SU-DHL-6 (cell line): Measurements from ENCODE around the gene SLC14A1.

Experiments
- H2AFZ ChIP-seq: fragments of 200-600 bp; sonication (generic); 2 replicates; pipeline ENCODE4 v1.6.1; 2014; ENCODE audit warnings: low read depth, mild to moderate bottlenecking, moderate library complexity, mixed read lengths, antibody characterized with exemption, low read length; ENCODE audit not compliant: severe bottlenecking
- H3F3A ChIP-seq: fragments of 200-600 bp; shearing (Covaris generic); 2 replicates; pipeline ENCODE4 v1.6.0; 2016; ENCODE audit warnings: antibody characterized with exemption, mild to moderate bottlenecking; ENCODE audit not compliant: insufficient read depth
- H3K27ac ChIP-seq: fragments of 200-600 bp; sonication (generic); 2 replicates; pipeline ENCODE4 v1.5.1; 2016; ENCODE audit warnings: low read depth, mild to moderate bottlenecking, low read length, moderate library complexity, mixed read lengths
- H3K27me3 ChIP-seq: fragments of 200-600 bp; sonication (generic), shearing (Covaris generic); 2 replicates; pipeline ENCODE4 v1.6.0; 2014; ENCODE audit warnings: mild to moderate bottlenecking, low read length
- H3K36me3 ChIP-seq: fragments of 200-600 bp; sonication (generic); 2 replicates; pipeline ENCODE4 v1.6.1; 2014; ENCODE audit warnings: mild to moderate bottlenecking, low read length, mixed read lengths
- H3K4me2 ChIP-seq: fragments of 300-600, 200-600 bp; shearing (Covaris generic), sonication (generic); 2 replicates; pipeline ENCODE4 v1.6.0; 2014; ENCODE audit warnings: low read length, low read depth, mild to moderate bottlenecking; ENCODE audit not compliant: poor library complexity, severe bottlenecking
- H3K4me3 ChIP-seq: fragments of 200-600 bp; sonication (generic); 2 replicates; pipeline ENCODE4 v1.5.1; 2014; ENCODE audit warnings: antibody characterized with exemption, low read length, mild to moderate bottlenecking, mixed read lengths; ENCODE audit not compliant: insufficient read depth, poor library complexity, severe bottlenecking
- H3K79me2 ChIP-seq: fragments of 200-600 bp; sonication (generic); 2 replicates; pipeline ENCODE4 v1.6.1; 2014; ENCODE audit warnings: mild to moderate bottlenecking, low read length, moderate library complexity; ENCODE audit not compliant: insufficient read depth
- H3K9ac ChIP-seq: fragments of 200-600 bp; sonication (generic); 2 replicates; pipeline ENCODE4 v1.7.0; 2014; ENCODE audit warnings: mild to moderate bottlenecking, low read length
- H3K9me2 ChIP-seq: fragments of 200-600 bp; sonication (generic); replicated peaks from 2 replicates; pipeline ENCODE4 v1.6.1; 2014; ENCODE audit warnings: low read length; ENCODE audit not compliant: insufficient read depth
- H3K9me3 ChIP-seq: fragments of 200-600 bp; sonication (generic); 2 replicates; pipeline ENCODE4 v1.6.1; 2014; ENCODE audit warnings: low read length, mixed read lengths; ENCODE audit not compliant: insufficient read depth
- H4K20me1 ChIP-seq: fragments of 200-600 bp; sonication (generic); 2 replicates; pipeline ENCODE4 v1.6.1; 2014; ENCODE audit warnings: low read depth, mild to moderate bottlenecking, antibody characterized with exemption, low read length, moderate library complexity, mixed read lengths
- EZH2phosphoT487 ChIP-seq: fragments of 200-600 bp; sonication (generic), shearing (Covaris generic); conservative IDR thresholded peaks from 2 replicates; pipeline ENCODE4 v1.6.1; 2018; ENCODE audit warnings: mild to moderate bottlenecking, antibody characterized with exemption, low read length, moderate library complexity, mixed read lengths
- TF ChIP-seq, protein P1 (sequence below): fragments of 200-600 bp; sonication (generic); IDR thresholded peaks from one replicate; pipeline ENCODE4 v1.5.1; 2017; ENCODE audit warnings: antibody characterized with exemption, mild to moderate bottlenecking, low read length, moderate library complexity; ENCODE audit not compliant: insufficient read depth, poor library complexity, severe bottlenecking

The SLC14A1 gene

DNA sequence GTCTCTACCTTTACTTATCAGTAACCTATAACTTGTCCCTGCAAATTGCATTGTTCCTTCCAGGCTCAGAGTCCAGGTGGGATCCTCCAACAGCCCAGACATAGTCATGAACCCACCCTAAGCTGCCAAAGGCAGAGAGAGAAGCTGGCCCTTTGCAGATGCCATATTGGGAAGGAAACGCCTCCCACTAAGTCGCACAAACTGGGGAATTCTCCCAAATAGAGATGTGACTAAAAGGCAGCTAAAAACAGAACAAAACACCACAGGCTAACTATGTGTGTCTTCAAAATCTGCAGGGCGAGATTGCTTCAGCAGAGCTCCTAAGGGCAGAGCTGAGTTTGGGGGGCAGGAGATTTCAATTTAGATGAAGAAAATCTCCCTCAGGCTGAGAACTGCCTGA is 63.0 kb downstream of the SLC14A1 start:
- Histone ChIP-seq H3K4me2 (no peak overlapping the region), H4K20me1 (no peaks in the 10 kb centered on the region; the same call in 1 of the 2 replicates), H3K9ac (no peak overlapping the region), H3K4me3 (no peak overlapping the region), H3F3A (no peaks in the 10 kb centered on the region), H3K36me3 (no peaks in the 10 kb centered on the region), H3K27me3 (no peaks in the 10 kb centered on the region), H2AFZ (no peak overlapping the region), H3K27ac (no peak overlapping the region), H3K9me2 (no peaks in the 10 kb centered on the region), H3K9me3 (no peaks in the 10 kb centered on the region), H3K79me2 (no peaks in the 10 kb centered on the region)
- no peak for TF ChIP-seq EZH2phosphoT487
- TF ChIP-seq, protein P1, sequence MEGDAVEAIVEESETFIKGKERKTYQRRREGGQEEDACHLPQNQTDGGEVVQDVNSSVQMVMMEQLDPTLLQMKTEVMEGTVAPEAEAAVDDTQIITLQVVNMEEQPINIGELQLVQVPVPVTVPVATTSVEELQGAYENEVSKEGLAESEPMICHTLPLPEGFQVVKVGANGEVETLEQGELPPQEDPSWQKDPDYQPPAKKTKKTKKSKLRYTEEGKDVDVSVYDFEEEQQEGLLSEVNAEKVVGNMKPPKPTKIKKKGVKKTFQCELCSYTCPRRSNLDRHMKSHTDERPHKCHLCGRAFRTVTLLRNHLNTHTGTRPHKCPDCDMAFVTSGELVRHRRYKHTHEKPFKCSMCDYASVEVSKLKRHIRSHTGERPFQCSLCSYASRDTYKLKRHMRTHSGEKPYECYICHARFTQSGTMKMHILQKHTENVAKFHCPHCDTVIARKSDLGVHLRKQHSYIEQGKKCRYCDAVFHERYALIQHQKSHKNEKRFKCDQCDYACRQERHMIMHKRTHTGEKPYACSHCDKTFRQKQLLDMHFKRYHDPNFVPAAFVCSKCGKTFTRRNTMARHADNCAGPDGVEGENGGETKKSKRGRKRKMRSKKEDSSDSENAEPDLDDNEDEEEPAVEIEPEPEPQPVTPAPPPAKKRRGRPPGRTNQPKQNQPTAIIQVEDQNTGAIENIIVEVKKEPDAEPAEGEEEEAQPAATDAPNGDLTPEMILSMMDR: no peak

DNA sequence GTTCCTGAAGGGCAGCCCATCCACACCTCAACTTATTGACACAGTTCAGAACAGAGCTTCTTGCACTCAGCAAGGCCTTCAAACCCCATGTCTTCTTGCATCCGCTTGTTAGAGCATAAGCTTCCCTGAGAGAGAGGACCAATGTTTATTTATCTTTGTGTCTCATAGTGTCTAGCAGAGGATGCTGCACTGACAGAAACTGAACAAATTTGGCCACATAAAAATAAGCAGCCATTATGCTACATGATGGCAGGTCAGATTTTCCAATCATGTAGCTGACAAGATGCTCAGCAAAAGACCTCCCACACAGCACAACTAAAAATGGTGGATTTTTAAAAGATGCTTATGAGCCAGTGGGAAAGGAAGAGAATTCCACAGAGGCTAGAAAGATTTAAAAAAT is 63.4 kb downstream of the SLC14A1 start:
- H3F3A ChIP-seq: no peaks in the 10 kb centered on the region
- H2AFZ ChIP-seq: no peak overlapping the region
- no peaks in the 10 kb centered on the region for H3K79me2 ChIP-seq
- H3K9me2 ChIP-seq: no peaks in the 10 kb centered on the region
- TF ChIP-seq, protein P1: no peak
- TF ChIP-seq EZH2phosphoT487: no peak
- H3K27ac ChIP-seq: no peak overlapping the region
- H4K20me1 ChIP-seq: no peaks in the 10 kb centered on the region; the same call in 1 of the 2 replicates
- H3K4me3 ChIP-seq: no peak overlapping the region
- no peak overlapping the region for H3K9ac ChIP-seq
- H3K27me3 ChIP-seq: no peaks in the 10 kb centered on the region
- H3K4me2 ChIP-seq: no peak overlapping the region
- H3K36me3 ChIP-seq: no peaks in the 10 kb centered on the region
- no peaks in the 10 kb centered on the region for H3K9me3 ChIP-seq

GRCh38 chr18:45788861-45789260 is 64.9 kb downstream of the SLC14A1 start:
- no peak overlapping the region for H3K4me2 ChIP-seq
- no peaks in the 10 kb centered on the region for H3F3A ChIP-seq
- no peaks in the 10 kb centered on the region for H3K36me3 ChIP-seq
- H3K27ac ChIP-seq: no peak overlapping the region
- H3K9ac ChIP-seq: no peak overlapping the region
- H3K9me2 ChIP-seq: no peaks in the 10 kb centered on the region
- H4K20me1 ChIP-seq: no peaks in the 10 kb centered on the region; the same call in 1 of the 2 replicates
- H2AFZ ChIP-seq: no peak overlapping the region
- H3K4me3 ChIP-seq: no peak overlapping the region
- TF ChIP-seq, protein P1: no peak
- no peak for TF ChIP-seq EZH2phosphoT487
- H3K27me3 ChIP-seq: no peaks in the 10 kb centered on the region
- H3K9me3 ChIP-seq: no peaks in the 10 kb centered on the region
- no peaks in the 10 kb centered on the region for H3K79me2 ChIP-seq
